ENCODE data around the gene HOXD8. TPM values are rescaled to one million over a fixed set of nuclear protein-coding genes. Genes with fewer than 3 reads are reported as not detected.
A peak's percentile ranks its signal among the peaks of the same experiment; 100 is the strongest.

HOXD8 gene
- not detected for polyA plus RNA-seq (2013, experiment 1 of 2)
- polyA plus RNA-seq (2013, experiment 2 of 2), result not detected

DNA sequence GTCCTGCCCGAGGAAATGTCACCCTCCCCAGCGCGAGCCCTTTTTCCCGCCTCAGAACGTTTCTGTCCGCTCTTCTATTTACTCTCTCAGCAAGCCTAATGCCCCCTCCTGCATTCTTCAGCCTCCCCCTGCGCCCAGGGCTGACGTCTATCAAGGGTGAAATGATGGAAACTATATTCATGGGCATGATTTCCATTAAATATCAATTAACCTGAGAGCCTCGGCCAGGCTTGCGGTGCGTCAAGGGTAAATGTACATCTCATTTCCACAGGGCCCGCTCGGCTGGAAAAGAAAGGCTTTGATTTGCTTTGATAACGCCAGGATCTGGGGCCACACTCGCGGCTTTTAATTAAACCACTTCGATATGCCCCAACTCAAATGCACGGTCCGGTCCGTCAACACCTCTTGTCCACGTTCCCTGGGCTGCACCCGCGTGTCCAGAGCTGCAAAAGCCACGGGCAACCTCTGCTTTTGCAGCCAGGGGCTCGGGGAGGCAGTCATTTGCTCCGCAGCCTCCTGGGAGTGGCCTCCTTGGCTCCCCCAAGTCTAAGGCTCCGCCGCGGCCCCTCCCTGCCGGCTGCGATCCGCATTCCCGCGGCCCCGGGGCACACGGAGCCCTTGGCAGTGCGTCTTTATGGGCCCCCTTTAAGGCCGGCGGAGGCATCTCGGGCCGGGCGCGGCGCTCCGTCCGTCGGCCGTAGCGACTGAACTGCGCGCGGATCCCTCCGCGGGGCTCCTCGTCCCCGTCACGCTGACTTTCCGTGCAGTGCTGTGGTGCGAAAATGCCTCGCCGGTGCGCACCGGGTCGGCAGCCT is at the start of gene HOXD8:
TSS of gene HOXD8 (plus strand) at position 724 of the 815 bp plus-strand sequence. CDS start 662 bp downstream, outside the sequence.
- H3K4me3 ChIP-seq (ENCODE audit: low read length in 2 of 2), result peak within 1 kb of the TSS; percentile 27 to 68

DNA sequence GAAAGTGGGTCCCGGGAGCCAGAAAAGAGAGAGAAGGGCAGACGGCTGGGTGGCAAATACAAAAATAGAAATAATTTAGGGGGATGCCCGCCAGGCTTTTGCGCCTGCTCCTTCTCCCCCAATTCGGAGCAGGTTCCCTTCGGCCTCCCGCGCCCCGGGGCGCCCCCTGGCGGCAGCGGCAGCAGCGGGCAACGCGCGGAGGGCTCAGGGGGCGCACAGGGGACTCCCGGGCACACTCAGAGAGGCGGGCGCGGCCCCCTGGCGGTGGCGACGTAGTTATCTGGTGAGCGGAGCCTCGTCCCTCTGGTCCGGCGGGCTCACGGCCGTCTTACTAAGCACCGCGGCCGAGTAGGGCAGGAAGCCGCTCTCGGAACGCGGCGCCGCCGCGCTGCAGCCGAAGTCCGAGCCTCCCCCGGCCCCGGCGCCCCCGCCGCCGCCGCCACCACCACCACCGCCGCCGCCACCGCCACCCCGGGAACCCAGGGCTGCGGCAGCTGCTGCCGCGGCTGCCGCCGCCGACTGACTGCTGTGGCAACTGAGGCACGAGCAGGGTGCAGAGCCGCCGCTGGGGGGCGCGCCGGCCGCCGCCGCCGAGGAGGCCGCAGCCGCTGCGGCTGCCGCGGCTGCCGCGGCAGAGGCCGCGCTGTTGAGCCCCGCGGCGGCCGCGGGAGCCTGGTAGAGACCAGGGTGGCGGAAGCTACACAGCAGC is 49.5 kb upstream of the HOXD8 start:
- Histone ChIP-seq H2AK5ac (ENCODE audit: low read depth, low read length) (no peak overlapping the region), H3K4ac (ENCODE audit: low read length) (no peak overlapping the region), H3K79me1 (ENCODE audit: low read depth, low read length) (no peaks in the 10 kb centered on the region), H2BK5ac (ENCODE audit: low read length) (no peak overlapping the region), H3K14ac (ENCODE audit: low read length) (no peak overlapping the region), H2BK15ac (ENCODE audit: low read length) (no peak overlapping the region), H3K36me3 (replicated peaks in 1 of 2; ENCODE audit: control insufficient read depth in 2 of 2, insufficient read depth in 2 of 2, low read length in 2 of 2) (no peaks in the 10 kb centered on the region), H2AFZ (ENCODE audit: low read length) (peak overlapping the region; percentile 90), H3K9me3 (replicated peaks in 1 of 2; ENCODE audit: control insufficient read depth in 2 of 2, insufficient read depth in 1 of 2, low read depth in 1 of 2, low read length in 2 of 2) (peaks cover 0 to 4% of the 10 kb centered on the region in 2 donors), H4K8ac (ENCODE audit: low read depth, low read length) (peak overlapping the region; percentile 97), H2BK12ac (ENCODE audit: low read length) (no peak overlapping the region), H3K18ac (ENCODE audit: low read length) (peak overlapping the region; percentile 60), H3K27ac (replicated peaks; ENCODE audit: low read length) (no peak overlapping the region), H3K9ac (ENCODE audit: low read depth, low read length, poor library complexity) (no peak overlapping the region), H2BK120ac (ENCODE audit: low read depth, low read length) (no peak overlapping the region), H3K4me3 (ENCODE audit: low read length in 2 of 2) (peak overlapping the region; percentile 29 to 66), H3K27me3 (ENCODE audit: control insufficient read depth in 3 of 3, insufficient read depth in 3 of 3, low read depth in 1 of 3, low read length in 3 of 3) (peaks cover 48 to 98% (median 89%) of the 10 kb centered on the region in 3 experiments), H4K91ac (ENCODE audit: low read depth, low read length, poor library complexity) (no peak overlapping the region), H3K4me2 (ENCODE audit: insufficient read depth, low read length, poor library complexity, severe bottlenecking) (peak overlapping the region; percentile 69), H3K4me1 (ENCODE audit: control insufficient read depth in 2 of 2, insufficient read depth in 1 of 2, low read depth in 1 of 2, low read length in 2 of 2) (peaks cover 0 to 2% of the 10 kb centered on the region in 2 donors), H3K23ac (ENCODE audit: low read depth, low read length, poor library complexity) (peak overlapping the region; percentile 90)
- no peak for DNase-seq (ENCODE audit: low spot score)
- no CpG with 5 or more reads among the region's 86 CpGs for WGBS, 2 donors (ENCODE audit: extremely low coverage in 2 of 2, insufficient read length in 2 of 2, insufficient replicate concordance in 1 of 2)

More for the DNA sequence above, at the start of gene HOXD8:
- peak within 1 kb of the TSS; percentile 87 for H2AFZ ChIP-seq (ENCODE audit: low read length)
- H2BK5ac ChIP-seq (ENCODE audit: low read length), result no peak within 1 kb of the TSS
- no peak within 1 kb of the TSS for H3K4ac ChIP-seq (ENCODE audit: low read length)
- H3K79me1 ChIP-seq (ENCODE audit: low read depth, low read length), result no peaks in the 10 kb centered on the region
- H2BK12ac ChIP-seq (ENCODE audit: low read length), result no peak within 1 kb of the TSS
- peaks cover 36 to 98% (median 90%) of the 10 kb centered on the region in 3 experiments for H3K27me3 ChIP-seq (ENCODE audit: control insufficient read depth in 3 of 3, insufficient read depth in 3 of 3, low read depth in 1 of 3, low read length in 3 of 3)
- no peaks in the 10 kb centered on the region for H3K9me3 ChIP-seq (replicated peaks in 1 of 2; ENCODE audit: control insufficient read depth in 2 of 2, insufficient read depth in 1 of 2, low read depth in 1 of 2, low read length in 2 of 2)
- H3K4me2 ChIP-seq (ENCODE audit: insufficient read depth, low read length, poor library complexity, severe bottlenecking), result peak within 1 kb of the TSS; percentile 67
- no peak within 1 kb of the TSS for H3K9ac ChIP-seq (ENCODE audit: low read depth, low read length, poor library complexity)
- H2AK5ac ChIP-seq (ENCODE audit: low read depth, low read length), result no peak within 1 kb of the TSS
- no peaks in the 10 kb centered on the region for H3K36me3 ChIP-seq (replicated peaks in 1 of 2; ENCODE audit: control insufficient read depth in 2 of 2, insufficient read depth in 2 of 2, low read length in 2 of 2)
- H2BK15ac ChIP-seq (ENCODE audit: low read length), result no peak within 1 kb of the TSS
- peak within 1 kb of the TSS; percentile 30 for H3K23ac ChIP-seq (ENCODE audit: low read depth, low read length, poor library complexity)
- H2BK120ac ChIP-seq (ENCODE audit: low read depth, low read length), result no peak within 1 kb of the TSS
- no peak within 1 kb of the TSS for H3K18ac ChIP-seq (ENCODE audit: low read length)
- WGBS, 2 donors (ENCODE audit: extremely low coverage in 2 of 2, insufficient read length in 2 of 2, insufficient replicate concordance in 1 of 2), result no CpG with 5 or more reads among the region's 64 CpGs
- no peak within 1 kb of the TSS for H4K8ac ChIP-seq (ENCODE audit: low read depth, low read length)
- H3K14ac ChIP-seq (ENCODE audit: low read length), result no peak within 1 kb of the TSS
- H3K4me1 ChIP-seq (ENCODE audit: control insufficient read depth in 2 of 2, insufficient read depth in 1 of 2, low read depth in 1 of 2, low read length in 2 of 2), result peaks cover 0 to 5% of the 10 kb centered on the region in 2 donors
- H4K91ac ChIP-seq (ENCODE audit: low read depth, low read length, poor library complexity), result no peak within 1 kb of the TSS
- H3K27ac ChIP-seq (replicated peaks; ENCODE audit: low read length), result no peak within 1 kb of the TSS
- DNase-seq (ENCODE audit: low spot score), result no peak

DNA sequence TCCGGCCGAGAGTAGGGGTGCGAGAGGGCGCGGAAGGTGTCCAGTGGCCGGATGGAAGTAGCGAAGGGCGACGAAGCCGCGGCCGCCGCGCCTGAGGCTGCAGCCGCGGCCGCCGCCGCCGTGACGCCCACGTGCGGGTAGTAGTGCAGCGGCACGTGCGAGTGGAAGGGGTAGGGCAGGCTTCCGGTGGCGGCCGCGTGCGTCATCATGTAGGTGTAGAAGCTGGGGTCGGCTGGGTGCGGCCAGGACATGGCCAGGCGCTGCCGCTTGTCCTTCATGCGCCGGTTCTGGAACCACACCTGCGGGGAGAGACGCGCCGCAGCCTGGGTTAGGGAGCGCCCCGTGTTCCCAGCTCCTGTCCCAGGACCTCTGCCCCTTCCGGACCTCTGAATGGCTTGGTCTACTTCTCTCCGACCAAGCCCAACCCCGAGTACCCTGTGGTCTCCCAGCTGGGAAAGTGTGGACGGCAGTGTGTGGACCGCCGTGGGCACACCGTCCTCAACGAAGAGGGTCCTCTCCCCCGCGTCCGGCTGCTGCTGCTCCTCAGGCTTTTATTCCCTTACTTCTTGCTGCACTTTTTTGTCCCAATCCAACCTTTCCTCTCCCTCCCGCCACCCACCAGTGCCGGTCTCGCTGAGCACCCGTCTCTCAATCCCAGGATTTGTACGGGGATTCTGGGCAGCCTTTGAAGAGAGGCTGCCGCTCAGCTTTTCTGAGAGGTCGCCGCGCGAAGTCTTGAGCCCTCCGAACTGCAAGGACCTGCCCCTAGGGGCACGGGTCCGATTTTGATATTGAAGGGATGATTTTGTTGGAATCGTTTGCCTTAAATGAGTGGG is 48.7 kb upstream of the HOXD8 start:
- peak overlapping the region; percentile 69 for H3K4me2 ChIP-seq (ENCODE audit: insufficient read depth, low read length, poor library complexity, severe bottlenecking)
- no peak overlapping the region for H3K14ac ChIP-seq (ENCODE audit: low read length)
- H3K9me3 ChIP-seq (replicated peaks in 1 of 2; ENCODE audit: control insufficient read depth in 2 of 2, insufficient read depth in 1 of 2, low read depth in 1 of 2, low read length in 2 of 2), result peaks cover 0 to 4% of the 10 kb centered on the region in 2 donors
- peak overlapping the region; percentile 71 for H3K18ac ChIP-seq (ENCODE audit: low read length)
- H2AK5ac ChIP-seq (ENCODE audit: low read depth, low read length), result no peak overlapping the region
- no peaks in the 10 kb centered on the region for H3K36me3 ChIP-seq (replicated peaks in 1 of 2; ENCODE audit: control insufficient read depth in 2 of 2, insufficient read depth in 2 of 2, low read length in 2 of 2)
- peak overlapping the region; percentile 90 for H2AFZ ChIP-seq (ENCODE audit: low read length)
- no peak for DNase-seq (ENCODE audit: low spot score)
- no peak overlapping the region for H2BK5ac ChIP-seq (ENCODE audit: low read length)
- peak overlapping the region; percentile 29 to 44 for H3K4me3 ChIP-seq (ENCODE audit: low read length in 2 of 2)
- H3K9ac ChIP-seq (ENCODE audit: low read depth, low read length, poor library complexity), result no peak overlapping the region
- no peaks in the 10 kb centered on the region for H3K79me1 ChIP-seq (ENCODE audit: low read depth, low read length)
- H3K23ac ChIP-seq (ENCODE audit: low read depth, low read length, poor library complexity), result peak overlapping the region; percentile 90
- H3K27me3 ChIP-seq (ENCODE audit: control insufficient read depth in 3 of 3, insufficient read depth in 3 of 3, low read depth in 1 of 3, low read length in 3 of 3), result peaks cover 50 to 98% (median 89%) of the 10 kb centered on the region in 3 experiments
- no peak overlapping the region for H3K4ac ChIP-seq (ENCODE audit: low read length)
- no peak overlapping the region for H4K91ac ChIP-seq (ENCODE audit: low read depth, low read length, poor library complexity)
- H2BK120ac ChIP-seq (ENCODE audit: low read depth, low read length), result peak overlapping the region; percentile 35
- peak overlapping the region; percentile 97 for H4K8ac ChIP-seq (ENCODE audit: low read depth, low read length)
- peaks cover 0 to 2% of the 10 kb centered on the region in 2 donors for H3K4me1 ChIP-seq (ENCODE audit: control insufficient read depth in 2 of 2, insufficient read depth in 1 of 2, low read depth in 1 of 2, low read length in 2 of 2)
- no CpG with 5 or more reads among the region's 68 CpGs for WGBS, 2 donors (ENCODE audit: extremely low coverage in 2 of 2, insufficient read length in 2 of 2, insufficient replicate concordance in 1 of 2)
- H2BK15ac ChIP-seq (ENCODE audit: low read length), result no peak overlapping the region
- H3K27ac ChIP-seq (replicated peaks; ENCODE audit: low read length), result no peak overlapping the region
- H2BK12ac ChIP-seq (ENCODE audit: low read length), result no peak overlapping the region

All from neuronal stem cell (in vitro differentiated cells).